ENCODE results near the gene MAP4. TPM values are rescaled to one million over a fixed set of nuclear protein-coding genes. Genes with fewer than 3 reads are reported as not detected.

Gene MAP4
- total RNA-seq, 1 donor from 2014 or later: 107 TPM

GRCh38 chr3:47863391-47864128 is 152.7 kb downstream of the MAP4 start:
- ATAC-seq: no peak

GRCh38 chr3:47859956-47860605 is 156.1 kb downstream of the MAP4 start:
- ATAC-seq: no peak

DNA sequence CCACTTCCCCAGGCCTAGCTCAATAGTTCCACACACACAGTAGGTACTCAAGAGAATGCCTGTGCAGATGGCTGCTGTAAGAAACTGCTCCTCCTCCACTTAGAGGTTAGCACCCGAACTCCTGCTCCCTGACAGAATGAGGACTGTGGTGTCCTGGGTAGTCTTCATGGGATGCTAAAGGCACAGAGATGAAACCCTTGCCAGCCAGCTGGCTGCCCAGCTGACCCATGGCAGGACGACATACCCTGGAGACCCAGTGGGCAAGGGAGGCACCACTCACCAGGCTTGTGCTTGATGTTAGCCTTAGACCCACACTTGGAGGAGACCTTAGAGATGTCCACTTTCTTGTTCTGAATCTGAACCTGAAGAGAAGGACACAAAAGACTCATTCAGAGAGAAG is 159.1 kb downstream of the MAP4 start:
- ATAC-seq: no peak

- no peak for ATAC-seq
Measured at GRCh38 chr3:47856669-47857068, 159.5 kb downstream of the MAP4 start.

DNA sequence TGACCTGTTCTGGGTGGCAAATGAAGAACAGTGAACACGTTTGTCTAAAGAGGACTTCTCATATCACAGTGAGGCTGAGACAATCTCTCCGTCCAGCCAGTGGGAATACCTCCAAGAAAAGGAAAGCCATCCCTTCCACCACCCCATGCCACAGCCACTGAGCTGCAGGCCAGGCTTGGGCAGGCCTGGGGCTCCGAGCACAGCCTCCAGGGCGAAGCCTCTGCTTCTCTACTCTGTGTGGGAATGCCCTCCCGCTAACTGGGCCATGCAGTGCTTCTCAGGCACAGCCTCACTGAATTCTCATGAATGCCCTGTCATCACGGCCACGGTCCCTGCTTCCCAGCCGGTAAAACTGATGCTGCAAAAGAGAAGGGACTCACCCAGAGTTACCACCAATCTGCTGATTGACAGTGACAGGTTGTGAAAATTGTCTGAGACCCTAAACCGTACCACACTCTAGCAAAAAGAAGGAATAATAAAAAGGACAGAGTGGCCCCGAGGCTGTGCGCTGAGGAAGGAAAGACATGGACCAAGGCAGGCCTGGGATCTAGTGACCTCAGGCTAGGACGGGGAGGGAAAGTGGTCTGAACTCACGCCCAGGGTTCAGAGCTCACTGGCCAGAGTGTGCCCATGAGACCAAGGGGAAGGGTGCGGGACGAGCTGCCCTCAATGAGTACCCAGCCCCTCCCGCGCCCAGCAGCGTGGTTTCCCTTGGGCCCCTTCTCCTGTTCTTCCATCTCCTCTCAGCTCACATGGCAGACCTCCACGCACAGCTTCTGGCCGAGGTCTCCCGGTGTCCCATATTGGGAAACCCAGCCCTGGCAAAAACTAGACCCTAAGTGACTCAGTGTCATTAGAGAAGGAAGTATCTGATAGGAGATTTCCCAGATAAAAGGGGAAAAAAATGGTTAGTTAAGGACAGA is 160.5 kb downstream of the MAP4 start:
- ATAC-seq: no peak

- no peak for ATAC-seq
Measured at GRCh38 chr3:47854720-47855455, 161.3 kb downstream of the MAP4 start.

DNA sequence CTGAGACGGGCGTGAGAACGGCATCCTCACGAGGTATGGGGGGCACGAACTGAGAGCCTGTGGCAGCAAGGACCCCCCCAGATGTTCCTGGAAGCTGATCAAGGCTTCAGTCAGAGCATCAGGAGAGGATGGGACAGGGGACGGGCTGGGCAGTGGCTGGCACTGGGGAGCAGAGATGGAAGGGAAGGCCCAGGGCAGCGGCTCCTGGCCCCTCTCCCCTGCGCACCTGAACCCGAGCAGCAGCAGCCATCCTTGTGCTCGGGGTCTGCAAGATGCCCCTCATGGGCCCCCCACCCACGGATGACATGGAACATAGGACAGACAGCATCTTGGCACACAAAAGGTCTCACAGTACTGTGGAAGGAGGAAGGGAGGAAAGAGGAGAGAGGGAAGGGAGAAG is 161.9 kb downstream of the MAP4 start:
- no peak for ATAC-seq

DNA sequence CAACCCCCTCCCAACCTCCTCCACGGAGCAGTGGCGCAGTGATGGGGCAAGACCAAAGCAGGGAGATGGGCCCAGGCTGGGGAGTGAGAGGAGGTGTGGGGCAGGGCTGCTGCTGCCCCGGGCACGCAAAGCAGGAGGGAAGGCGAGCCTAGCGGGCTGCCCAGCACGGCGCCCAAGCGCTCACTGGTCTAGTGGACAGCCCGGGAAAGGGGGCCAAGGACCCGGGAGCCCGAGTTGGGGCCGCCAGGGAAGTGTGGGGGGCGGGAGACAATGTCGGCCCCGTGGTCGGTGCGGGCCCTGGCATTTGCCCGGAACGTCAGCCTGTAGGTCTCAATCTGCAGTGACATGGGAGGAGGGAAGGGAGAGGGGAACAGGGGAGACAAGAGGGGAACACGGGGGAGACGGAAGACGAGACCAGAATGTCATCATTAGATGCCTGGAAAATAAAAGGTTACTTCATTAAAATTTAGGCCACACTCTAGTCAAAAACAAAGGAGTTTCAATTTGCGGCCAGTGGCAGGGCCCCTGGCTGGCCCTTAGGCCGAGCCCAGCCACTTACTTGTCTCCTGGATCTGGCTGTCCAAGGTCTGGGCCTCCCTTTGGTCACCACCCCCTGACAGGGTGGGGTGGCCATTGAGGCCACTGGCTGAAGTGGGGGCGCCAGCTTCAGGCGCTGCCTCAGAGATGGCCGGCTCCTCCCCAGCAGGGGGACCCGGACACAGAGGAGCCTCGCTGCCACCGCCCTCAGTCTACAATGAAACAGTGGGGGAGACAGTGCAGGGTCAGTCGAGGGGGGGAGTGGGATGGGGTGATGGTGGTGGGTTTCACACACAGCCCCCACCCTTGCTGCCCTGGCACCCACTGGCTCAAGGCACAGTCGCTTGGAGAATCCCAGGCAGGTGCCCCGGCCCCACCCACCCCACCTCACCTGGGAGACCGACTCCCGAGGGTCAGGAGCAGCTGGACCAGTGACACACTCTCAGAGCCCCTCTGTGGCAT is 163.3 kb downstream of the MAP4 start:
- ATAC-seq: no peak

DNA sequence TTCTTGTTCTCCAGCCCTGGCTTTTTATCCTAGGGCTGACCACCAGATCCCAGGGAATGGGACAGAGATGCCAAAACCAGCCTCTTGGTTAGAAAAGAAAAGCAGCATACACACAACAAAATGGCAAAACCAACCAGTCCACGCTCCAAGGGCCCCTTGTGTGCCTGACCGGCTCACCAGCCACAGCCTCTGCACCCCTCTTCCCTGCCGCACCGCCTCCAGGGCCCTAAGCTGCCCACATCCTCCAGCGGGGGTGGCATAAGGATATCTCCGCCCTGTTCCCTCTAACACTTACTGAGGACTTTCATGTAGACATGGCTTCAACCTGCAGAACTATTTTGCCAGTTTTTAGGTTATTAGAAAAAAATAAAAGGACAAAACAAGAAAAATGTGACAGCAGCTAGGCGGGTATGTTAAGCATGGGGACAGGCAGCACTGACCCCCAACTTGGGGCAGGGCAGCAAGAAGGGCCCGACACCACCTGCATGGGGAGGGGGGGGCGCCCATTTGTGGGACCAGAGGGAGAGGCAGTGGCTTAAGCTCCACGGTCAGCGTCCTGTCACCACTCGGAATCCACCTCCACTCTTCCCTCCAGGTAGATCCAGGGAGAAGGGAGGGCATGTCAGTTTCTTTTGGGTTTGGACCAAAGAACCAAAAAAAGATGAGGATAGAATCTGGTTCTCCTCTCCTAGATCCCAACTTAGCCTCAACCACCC is 164.2 kb downstream of the MAP4 start:
- ATAC-seq: no peak

DNA sequence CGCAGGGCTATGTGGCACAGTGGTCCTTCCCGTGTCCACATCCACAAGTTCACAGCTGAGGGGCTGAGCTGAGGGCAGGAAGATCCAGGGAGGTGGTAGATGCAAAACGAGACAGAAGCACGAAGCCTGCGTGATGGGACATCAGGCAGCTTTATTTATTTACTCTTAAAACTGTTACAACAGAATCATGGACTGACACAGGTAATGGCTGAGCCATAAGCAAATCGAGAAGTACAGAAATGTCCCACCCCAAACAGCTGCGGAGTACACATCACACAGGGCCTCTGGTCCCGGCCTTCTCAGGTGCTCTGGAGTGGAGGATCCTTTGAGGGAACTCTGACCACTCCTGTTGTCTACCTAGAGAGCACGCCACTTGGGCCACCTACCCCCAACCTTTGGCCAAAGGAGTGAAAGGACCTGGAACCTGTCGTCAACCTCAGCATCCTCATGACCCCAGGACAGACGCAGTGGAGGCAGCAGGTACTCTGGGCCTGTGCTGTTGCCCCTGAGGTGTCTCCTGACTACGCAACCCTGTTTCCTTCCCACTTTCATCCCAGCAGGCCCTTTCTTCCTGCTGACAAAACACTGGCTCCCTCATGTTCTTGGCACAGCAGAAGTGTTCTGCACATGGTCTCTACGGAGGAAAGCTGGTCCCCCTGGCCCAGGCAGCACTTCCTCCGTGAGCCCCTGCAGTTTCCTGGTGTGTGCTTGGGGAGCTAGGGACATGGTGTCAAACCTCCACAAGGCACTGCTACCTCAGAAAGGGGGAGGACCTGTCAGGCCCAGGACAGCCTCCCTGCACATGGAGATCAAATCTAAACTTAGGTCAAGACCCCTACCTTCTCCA is 165.4 kb downstream of the MAP4 start:
- no peak for ATAC-seq

DNA sequence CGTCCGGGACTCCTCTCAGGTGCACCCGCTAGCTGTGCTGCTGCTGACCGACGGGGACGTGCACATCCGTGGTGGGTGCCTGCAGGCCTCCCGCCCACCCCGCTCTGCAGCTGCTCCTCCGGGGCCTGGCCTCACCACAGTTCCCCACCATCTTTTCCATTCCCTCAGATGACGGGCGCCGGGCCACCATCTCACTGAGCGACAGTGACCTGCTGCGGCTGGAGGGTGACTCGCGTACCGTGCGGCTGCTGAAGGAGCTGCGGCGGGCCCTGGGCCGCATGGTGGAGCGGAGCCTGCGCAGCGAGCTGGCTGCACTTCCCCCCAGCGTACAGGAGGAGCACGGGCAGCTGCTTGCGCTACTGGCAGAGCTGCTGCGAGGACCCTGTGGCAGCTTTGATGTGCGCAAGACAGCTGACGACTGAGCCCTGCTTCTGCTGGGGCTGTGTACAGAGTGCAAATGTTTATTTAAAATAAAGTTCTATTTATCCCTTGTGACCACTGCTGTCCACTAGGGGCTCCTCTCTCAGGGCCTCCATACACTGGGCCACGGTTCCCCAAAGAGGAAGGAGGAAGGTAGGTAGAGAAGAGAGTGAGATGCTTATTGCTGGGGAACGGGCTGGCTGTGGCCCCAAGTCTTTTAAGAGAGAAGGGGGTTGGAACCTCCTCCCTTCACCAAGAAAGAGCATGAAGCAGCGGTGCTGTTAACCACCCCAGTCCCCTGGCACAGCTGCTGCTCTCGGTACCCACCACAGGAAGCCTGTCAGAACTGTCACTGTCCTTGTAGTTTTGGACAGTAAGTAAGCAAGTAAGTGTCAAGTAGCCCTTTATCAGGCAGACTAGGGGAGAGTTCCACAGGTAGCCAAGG is 166.3 kb downstream of the MAP4 start:
- no peak for ATAC-seq

GRCh38 chr3:47849186-47849698 is 167.0 kb downstream of the MAP4 start:
- ATAC-seq: peak; percentile 21

GRCh38 chr3:47848599-47849117 is 167.6 kb downstream of the MAP4 start:
- peak; percentile 2 for ATAC-seq

- peak; percentile 5 for ATAC-seq
Measured at GRCh38 chr3:47847801-47848518, 168.3 kb downstream of the MAP4 start.

DNA sequence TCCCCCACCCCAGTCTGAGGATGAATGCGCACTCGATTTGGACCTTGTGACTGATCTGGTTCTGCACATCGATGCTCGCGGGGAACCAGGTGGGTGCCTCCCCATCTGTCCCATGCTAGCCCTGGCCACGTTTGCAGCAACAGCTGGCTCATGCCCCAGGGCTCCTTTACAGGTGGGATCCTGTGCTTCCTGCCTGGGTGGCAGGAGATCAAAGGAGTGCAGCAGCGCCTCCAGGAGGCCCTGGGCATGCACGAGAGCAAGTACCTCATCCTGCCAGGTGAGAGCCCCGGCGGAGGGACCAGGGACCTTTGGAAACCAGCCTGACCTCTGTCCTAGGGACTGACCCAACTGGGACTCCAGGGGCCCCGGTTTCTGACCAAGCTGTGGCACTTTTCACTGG is 169.0 kb downstream of the MAP4 start:
- ATAC-seq: peak; percentile 2

DNA sequence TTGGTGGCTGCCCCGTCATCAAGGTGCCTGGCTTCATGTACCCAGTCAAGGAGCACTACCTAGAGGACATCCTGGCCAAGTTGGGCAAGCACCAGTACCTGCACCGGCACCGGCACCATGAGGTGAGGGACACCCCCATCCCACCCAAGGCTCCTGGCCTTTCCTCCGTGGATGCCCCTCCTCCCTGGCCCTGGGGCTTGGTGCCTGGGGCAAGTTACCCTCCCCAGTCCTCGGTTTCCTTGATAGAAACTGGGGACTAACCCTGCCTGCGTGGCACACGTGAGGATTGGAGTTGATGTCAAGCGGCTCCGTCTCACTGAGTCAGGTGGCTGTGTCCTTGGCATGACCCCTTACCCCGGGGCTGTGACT is 169.4 kb downstream of the MAP4 start:
- ATAC-seq: no peak

DNA sequence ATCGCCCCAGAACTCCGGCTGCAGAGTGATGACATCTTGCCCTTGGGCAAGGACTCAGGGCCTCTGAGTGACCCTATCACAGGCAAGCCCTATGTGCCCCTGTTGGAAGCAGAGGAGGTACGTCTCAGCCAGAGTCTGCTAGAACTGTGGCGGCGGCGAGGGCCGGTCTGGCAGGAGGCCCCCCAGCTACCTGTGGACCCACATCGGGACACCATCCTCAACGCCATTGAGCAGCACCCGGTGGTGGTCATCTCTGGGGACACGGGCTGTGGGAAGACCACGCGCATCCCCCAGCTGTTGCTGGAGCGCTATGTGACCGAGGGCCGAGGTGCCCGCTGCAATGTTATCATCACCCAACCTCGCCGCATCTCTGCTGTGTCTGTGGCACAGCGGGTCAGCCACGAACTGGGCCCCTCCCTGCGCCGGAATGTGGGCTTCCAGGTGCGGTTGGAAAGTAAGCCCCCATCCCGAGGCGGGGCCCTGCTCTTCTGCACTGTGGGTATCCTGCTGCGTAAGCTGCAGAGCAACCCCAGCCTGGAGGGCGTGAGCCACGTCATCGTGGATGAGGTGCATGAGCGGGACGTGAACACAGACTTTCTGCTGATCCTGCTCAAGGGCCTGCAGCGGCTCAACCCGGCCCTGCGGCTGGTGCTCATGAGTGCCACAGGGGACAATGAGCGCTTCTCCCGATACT is 169.9 kb downstream of the MAP4 start:
- ATAC-seq: no peak

Measured in esophagus mucosa (tissue), 1 donor.